GM12878 (cell line): ENCODE data around the gene USP11. TPM values are rescaled to one million over a fixed set of nuclear protein-coding genes. Genes with fewer than 3 reads are reported as not detected.

Source experiments
- CBFB ChIP-seq: IDR thresholded peaks from 2 replicates; pipeline ENCODE4 v1.6.1; 2016; ENCODE audit warnings: antibody characterized with exemption, low read depth
- CBX5 ChIP-seq: sonication (generic); IDR thresholded peaks from 2 replicates; pipeline ENCODE4 v1.6.1; 2016; ENCODE audit warnings: low read depth, moderate library complexity, mild to moderate bottlenecking, inconsistent platforms
- CEBPZ ChIP-seq: fragments of 150-350 bp; IDR thresholded peaks from 2 replicates; pipeline ENCODE4 v1.6.1; 2016; ENCODE audit warnings: low read depth, low read length
- CHD2 ChIP-seq: IDR thresholded peaks from 2 replicates; pipeline ENCODE4 v1.6.1; 2011; ENCODE audit warnings: low read depth, low read length, improper control_type of control experiment, borderline replicate concordance
- CREB1 ChIP-seq: IDR thresholded peaks from 2 replicates; pipeline ENCODE4 v1.6.1; 2012; ENCODE audit warnings: low read depth, mild to moderate bottlenecking, inconsistent platforms
- E4F1 ChIP-seq: fragments of 450-650 bp; IDR thresholded peaks from 2 replicates; pipeline ENCODE4 v1.6.1; 2018; ENCODE audit warnings: borderline replicate concordance, mild to moderate bottlenecking; ENCODE audit not compliant: partially characterized antibody
- GATAD2B ChIP-seq: fragments of 450-650 bp; conservative IDR thresholded peaks from 2 replicates; pipeline ENCODE4 v1.6.1; 2017; ENCODE audit warnings: low read depth, mild to moderate bottlenecking, moderate library complexity
- HCFC1 ChIP-seq: fragments of 150-350 bp; IDR thresholded peaks from 2 replicates; pipeline ENCODE4 v1.6.1; 2014; ENCODE audit warnings: low read length
- HSF1 ChIP-seq: fragments of 150-350 bp; IDR thresholded peaks from 2 replicates; pipeline ENCODE4 v1.6.1; 2014; ENCODE audit warnings: mild to moderate bottlenecking, low read depth, low read length
- KDM1A ChIP-seq: fragments of 200-600 bp; sonication (generic); IDR thresholded peaks from 2 replicates; pipeline ENCODE4 v1.6.1; 2016; ENCODE audit warnings: borderline replicate concordance
- MEF2A ChIP-seq: IDR thresholded peaks from 2 replicates; pipeline ENCODE4 v1.6.1; 2011; ENCODE audit warnings: low read depth, mild to moderate bottlenecking, low read length, moderate library complexity; ENCODE audit not compliant: insufficient read depth
- NFYA ChIP-seq: IDR thresholded peaks from 2 replicates; pipeline ENCODE4 v1.6.1; 2011; ENCODE audit warnings: low read depth, mild to moderate bottlenecking, low read length, improper control_type of control experiment, borderline replicate concordance
- PML ChIP-seq: IDR thresholded peaks from 2 replicates; pipeline ENCODE4 v1.6.1; 2012; ENCODE audit warnings: low read length, inconsistent platforms
- RAD21 ChIP-seq: IDR thresholded peaks from 2 replicates; pipeline ENCODE4 v1.6.1; 2011; ENCODE audit warnings: mild to moderate bottlenecking, low read depth, low read length, moderate library complexity; ENCODE audit not compliant: insufficient read depth
- SIN3A ChIP-seq: IDR thresholded peaks from 2 replicates; pipeline ENCODE4 v1.6.1; 2012; ENCODE audit warnings: low read depth, low read length, improper control_type of control experiment
- SIX5 ChIP-seq: IDR thresholded peaks from 2 replicates; pipeline ENCODE4 v1.6.1; 2011; ENCODE audit warnings: mild to moderate bottlenecking, low read depth, low read length, moderate library complexity; ENCODE audit not compliant: severe bottlenecking
- SMARCA5 ChIP-seq: fragments of 450-650 bp; IDR thresholded peaks from 2 replicates; pipeline ENCODE4 v1.6.1; 2017; ENCODE audit warnings: mild to moderate bottlenecking
- SRF ChIP-seq, 2 experiments: IDR thresholded peaks; 2 replicates each; pipeline ENCODE4 v1.6.1; 2011; ENCODE audit warnings: low read depth in 2 of 2, low read length in 2 of 2, mild to moderate bottlenecking in 1 of 2, moderate library complexity in 1 of 2
- TAF1 ChIP-seq: IDR thresholded peaks from 2 replicates; pipeline ENCODE4 v1.6.1; 2011; ENCODE audit warnings: mild to moderate bottlenecking, low read depth, low read length, borderline replicate concordance
- TBL1XR1 ChIP-seq: IDR thresholded peaks from 2 replicates; pipeline ENCODE4 v1.6.1; 2012; ENCODE audit warnings: low read depth, low read length, improper control_type of control experiment
- TCF12 ChIP-seq: IDR thresholded peaks from 2 replicates; pipeline ENCODE4 v1.6.1; 2011; ENCODE audit warnings: low read depth, mild to moderate bottlenecking, low read length
- TCF3 ChIP-seq: IDR thresholded peaks from 2 replicates; pipeline ENCODE4 v1.6.1; 2012; ENCODE audit warnings: low read depth, mild to moderate bottlenecking, low read length, borderline replicate concordance; ENCODE audit not compliant: insufficient read depth
- USF2 ChIP-seq: IDR thresholded peaks from 2 replicates; pipeline ENCODE4 v1.6.1; 2011; ENCODE audit warnings: low read depth, low read length, improper control_type of control experiment, borderline replicate concordance
- YY1 ChIP-seq: IDR thresholded peaks from 2 replicates; pipeline ENCODE4 v1.6.1; 2011; ENCODE audit warnings: low read depth, mild to moderate bottlenecking, low read length
- polyA plus RNA-seq, 11 experiments: library from polyadenylated mRNA; depleted of rRNA in 4 of 11; unstranded in 6 of 11; stranded (reverse) in 5 of 11; fragments of >200 nt; fragmentation: Nextera tagmentation in 4 of 11; fragmentation: Illumina TruSeq in 1 of 11; extraction: Ambion mirVana in 4 of 11; extraction: Trizol in 1 of 11; gene quantifications; 1 replicate in 1 of 11; 2 replicates in 10 of 11; pipeline versions ENCODE4 v1.2.1 to v1.2.3, GENCODE V29; 2011 to 2016; ENCODE audit warnings: inconsistent platforms in 2 of 11, missing spikeins in 2 of 11, low read depth in 1 of 11
- total RNA-seq, 4 experiments: library from RNA; depleted of rRNA in 3 of 4; stranded (reverse); fragments of >200 nt in 3 of 4; fragmentation: Illumina TruSeq in 1 of 4; extraction: Trizol in 1 of 4; gene quantifications; 2 replicates each; pipeline versions ENCODE4 v1.2.1 to v1.2.3, GENCODE V29; 2013 to 2021

Gene USP11
- total and polyA plus RNA-seq, 10 of the 15 experiments (the other 5 are each of a cell fraction or from before 2014, with no cell fraction given) = 3.3 to 44.0 (median 20.9) TPM

- peak; percentile 32 for TF ChIP-seq E4F1
- TF ChIP-seq TCF3 = peak; percentile 59; the same call in 1 of the 2 replicates
- no peak for TF ChIP-seq CEBPZ
- no peak for TF ChIP-seq KDM1A
- TF ChIP-seq GATAD2B = peak; percentile 83
- peak; percentile 78; the same call in 1 of the 2 replicates for TF ChIP-seq TAF1
- no peak for TF ChIP-seq CBX5
- TF ChIP-seq MEF2A = no peak
- TF ChIP-seq PML = peak; percentile 62
- TF ChIP-seq TBL1XR1 = no peak
- peak; percentile 94 for TF ChIP-seq YY1
- TF ChIP-seq HSF1 = no peak
- TF ChIP-seq CHD2 = no peak
- TF ChIP-seq HCFC1 = 0 out of 2 replicates have a peak, but pooled peaks have one; percentile 15
- no peak for TF ChIP-seq SIX5
- no peak for TF ChIP-seq RAD21
- no peak for TF ChIP-seq NFYA
- TF ChIP-seq SMARCA5 = peak; percentile 65; the same call in 1 of the 2 replicates
- no peak for TF ChIP-seq TCF12
- TF ChIP-seq SRF (IDR thresholded peaks at IDR 0.05; ENCODE audit: low read depth in 2 of 2, low read length in 2 of 2) = no peak
- TF ChIP-seq CBFB = 0 out of 2 replicates have a peak, but pooled peaks have one; percentile 19
- peak; percentile 46; the same call in 1 of the 2 replicates for TF ChIP-seq SIN3A
- peak; percentile 35; the same call in 1 of the 2 replicates for TF ChIP-seq CREB1
- no peak for TF ChIP-seq USF2
Measured at GRCh38 chrX:47232803-47233332, at the start of gene USP11 (continued).
